Heart right ventricle (tissue), 16 donors: ENCODE results near the gene ZNF709. TPM values are rescaled to one million over a fixed set of nuclear protein-coding genes. Genes with fewer than 3 reads are reported as not detected.
A peak's percentile ranks its signal among the peaks of the same experiment; 100 is the strongest.
"Not testable (repeated sequence)": the region's sequence is repeated elsewhere in the genome, so short reads cannot be mapped to it uniquely, and the experiment has no call there.

Experiments
- ATAC-seq, 8 donors: fragments of 200-7000 bp; cut with Tn5 transposase; one replicate each; pipeline ENCODE4 v1.9.1; 2020; ENCODE audit warnings: mild to moderate bottlenecking in 8 of 8, moderate library complexity in 8 of 8, moderate number of reproducible peaks in 1 of 8
- DNase-seq, 2 donors: peaks; one replicate each; pipeline ENCODE4 v3.0.0-alpha.2; 2020
- H3K27ac ChIP-seq, 10 donors: fragments of 200-600 bp; sonication (generic) in 2 of 10; one replicate each; pipeline versions ENCODE4 v1.5.0 to v1.8.0; 2020 to 2022; ENCODE audit warnings: mild to moderate bottlenecking in 3 of 10
- H3K27me3 ChIP-seq, 7 donors: fragments of 200-600 bp; one replicate each; pipeline ENCODE4 v1.8.0; 2021 to 2022; ENCODE audit warnings: mild to moderate bottlenecking in 2 of 7
- H3K36me3 ChIP-seq, 9 donors: fragments of 200-600 bp; sonication (generic) in 1 of 9; one replicate each; pipeline versions ENCODE4 v1.5.0 to v1.8.0; 2020 to 2022; ENCODE audit warnings: mild to moderate bottlenecking in 2 of 9
- H3K4me1 ChIP-seq, 9 donors: fragments of 200-600 bp; sonication (generic) in 1 of 9; one replicate each; pipeline versions ENCODE4 v1.5.0 to v1.8.0; 2020 to 2022; ENCODE audit warnings: mild to moderate bottlenecking in 4 of 9
- H3K4me3 ChIP-seq, 10 donors: fragments of 200-600 bp; sonication (generic) in 2 of 10; one replicate each; pipeline versions ENCODE4 v1.5.0 to v1.8.0; 2020 to 2022; ENCODE audit warnings: mild to moderate bottlenecking in 7 of 10, moderate library complexity in 2 of 10
- H3K9me3 ChIP-seq, 11 donors: fragments of 200-600 bp in 10 of 11; sonication (generic) in 2 of 11; one replicate each; pipeline versions ENCODE4 v1.5.0 to v1.8.0; 2013 to 2022; ENCODE audit warnings: mild to moderate bottlenecking in 2 of 11, control low read depth in 1 of 11, moderate library complexity in 1 of 11
- WGBS, 2 donors: extraction: QIAGEN DNeasy Blood & Tissue Kit; methylation state at CpG; one replicate each; pipeline ENCODE4 v1.1.7; 2013; ENCODE audit warnings: inconsistent platforms in 1 of 2; 5-methylcytosine and 5-hydroxymethylcytosine counted together
- intact Hi-C, 10 donors: fragments of 100-400 bp; cut with DNase I; formaldehyde crosslinking; loops; one replicate each; pipeline versions ENCODE4 v1.11.1 to v1.14.2; 2022
- polyA plus RNA-seq, 2 donors: library from polyadenylated mRNA; stranded (reverse); fragments of 200-250 nt; gene quantifications; one replicate each; pipeline ENCODE4 v1.2.3, GENCODE V29; 2013
- total RNA-seq, 10 donors: library from RNA; stranded (reverse); fragmentation: NEBNext Ultra II Directional in 3 of 10; extraction: Animal tissue kit (Norgen Biotek cat#: 25700) in 3 of 10; gene quantifications; one replicate each; pipeline versions ENCODE4 v1.2.1 to v1.2.4, GENCODE V29; 2021 to 2023
- TF ChIP-seq, protein P1 (sequence below), 9 donors: fragments of 200-600 bp; sonication (generic) in 2 of 9; IDR thresholded peaks; one replicate each; pipeline versions ENCODE4 v1.5.0 to v1.8.0; 2021 to 2022; ENCODE audit warnings: antibody characterized with exemption in 9 of 9, mild to moderate bottlenecking in 5 of 9, moderate library complexity in 1 of 9
- donor health status: Arrhythmogenic right ventricular cardiomyopathy.
- donor health status: ischemic (EF 13 %, LVEDD 7.1; RV severe dilation, severe dysfunction).
- donor health status: healthy with polysubstance abuse.
- donor health status: DM: no; HTN: yes; CAD: no.
- donor health status: DM: no; HTN: no; CAD: no.
- donor health status: ischemic (EF 25% LVEDD 6.9; RV normal size, moderate dysfunction).
- donor health status: ischemic (EF 25% LVEDD 5.7; RV mildly dilated, moderate dysfunction).
- donor health status: healthy.
- donor health status: DM: yes; HTN: yes; CAD: no.
- donor health status: Ischemic cardiomyopathy.
- donor health status: ischemic (EF 35%, LVEDD 5.7; RV mildly dilated, moderate dysfunction).
- donor health status: nonischemic (EF 11% LVEDD 7.7; RV severe dilation, severe dysfunction).
- donor health status: DM: yes; HTN: yes; CAD: no.
- donor health status: PGD.
- donor health status: ischemic (EF 29% LVEDD 5.4; RV normal size, mild dysfunction).
- donor health status: nonischemic (EF 23%, LVEDD 6.1; RV moderate dilation, normal function).

The ZNF709 gene
- total and polyA plus RNA-seq, 12 donors, result 0.64 to 3.4 (median 1.9) TPM

- H3K9me3 ChIP-seq, result peaks cover 2 to 97% (median 59%) of the 10 kb centered on the region in 11 donors
- peaks cover 0 to 61% (median 35%) of the 10 kb centered on the region in 9 donors for H3K36me3 ChIP-seq
- ATAC-seq (no peak), DNase-seq (no peak)
- 76 to 96% methylated on average over 5 of the region's 5 CpGs for WGBS, 2 donors
- no peaks in the 10 kb centered on the region for H3K4me1 ChIP-seq
- TF ChIP-seq, protein P1, sequence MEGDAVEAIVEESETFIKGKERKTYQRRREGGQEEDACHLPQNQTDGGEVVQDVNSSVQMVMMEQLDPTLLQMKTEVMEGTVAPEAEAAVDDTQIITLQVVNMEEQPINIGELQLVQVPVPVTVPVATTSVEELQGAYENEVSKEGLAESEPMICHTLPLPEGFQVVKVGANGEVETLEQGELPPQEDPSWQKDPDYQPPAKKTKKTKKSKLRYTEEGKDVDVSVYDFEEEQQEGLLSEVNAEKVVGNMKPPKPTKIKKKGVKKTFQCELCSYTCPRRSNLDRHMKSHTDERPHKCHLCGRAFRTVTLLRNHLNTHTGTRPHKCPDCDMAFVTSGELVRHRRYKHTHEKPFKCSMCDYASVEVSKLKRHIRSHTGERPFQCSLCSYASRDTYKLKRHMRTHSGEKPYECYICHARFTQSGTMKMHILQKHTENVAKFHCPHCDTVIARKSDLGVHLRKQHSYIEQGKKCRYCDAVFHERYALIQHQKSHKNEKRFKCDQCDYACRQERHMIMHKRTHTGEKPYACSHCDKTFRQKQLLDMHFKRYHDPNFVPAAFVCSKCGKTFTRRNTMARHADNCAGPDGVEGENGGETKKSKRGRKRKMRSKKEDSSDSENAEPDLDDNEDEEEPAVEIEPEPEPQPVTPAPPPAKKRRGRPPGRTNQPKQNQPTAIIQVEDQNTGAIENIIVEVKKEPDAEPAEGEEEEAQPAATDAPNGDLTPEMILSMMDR (IDR thresholded peaks at IDR 0.05), result no peak
- no peaks in the 10 kb centered on the region for H3K27me3 ChIP-seq
- intact Hi-C loops, result no loop called here
- H3K27ac ChIP-seq, result no peak overlapping the region
- H3K4me3 ChIP-seq, result no peak overlapping the region
These were observed 19.4 kb downstream of the ZNF709 start for GRCh38 chr19:12465211-12465610.

- no peak overlapping the region for H3K4me3 ChIP-seq
- ATAC-seq (no peak), DNase-seq (no peak)
- WGBS, 2 donors, result 98% methylated on average over 3 of the region's 3 CpGs
- H3K4me1 ChIP-seq, result no peaks in the 10 kb centered on the region
- no peaks in the 10 kb centered on the region for H3K27me3 ChIP-seq
- TF ChIP-seq, protein P1 (IDR thresholded peaks at IDR 0.05), result no peak
- H3K36me3 ChIP-seq, result peaks cover 0 to 66% (median 35%) of the 10 kb centered on the region in 9 donors
- H3K9me3 ChIP-seq, result peaks cover 2 to 97% (median 64%) of the 10 kb centered on the region in 11 donors
- H3K27ac ChIP-seq, result no peak overlapping the region
- intact Hi-C loops, result no loop called here
These were observed 19.8 kb downstream of the ZNF709 start for GRCh38 chr19:12464769-12465168.

DNA sequence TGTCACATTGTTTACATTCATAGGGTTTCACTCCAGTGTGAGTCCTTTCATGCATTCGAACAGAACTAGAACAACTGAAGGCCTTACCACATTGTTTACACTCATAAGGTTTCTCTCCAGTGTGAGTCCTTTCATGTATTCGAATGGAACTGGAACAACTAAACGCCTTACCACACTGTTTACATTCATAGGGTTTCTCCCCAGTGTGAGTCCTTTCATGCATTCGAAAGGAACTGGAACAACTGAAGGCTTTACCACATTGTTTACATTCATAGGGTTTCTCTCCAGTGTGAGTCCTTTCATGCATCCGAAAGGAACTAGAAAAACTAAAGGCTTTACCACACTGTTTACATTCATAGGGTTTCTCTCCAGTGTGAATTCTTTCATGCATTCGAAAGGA, 20.5 kb downstream of the ZNF709 start:
- intact Hi-C loops, H3K4me3 ChIP-seq, DNase-seq: not testable (repeated sequence)

DNA sequence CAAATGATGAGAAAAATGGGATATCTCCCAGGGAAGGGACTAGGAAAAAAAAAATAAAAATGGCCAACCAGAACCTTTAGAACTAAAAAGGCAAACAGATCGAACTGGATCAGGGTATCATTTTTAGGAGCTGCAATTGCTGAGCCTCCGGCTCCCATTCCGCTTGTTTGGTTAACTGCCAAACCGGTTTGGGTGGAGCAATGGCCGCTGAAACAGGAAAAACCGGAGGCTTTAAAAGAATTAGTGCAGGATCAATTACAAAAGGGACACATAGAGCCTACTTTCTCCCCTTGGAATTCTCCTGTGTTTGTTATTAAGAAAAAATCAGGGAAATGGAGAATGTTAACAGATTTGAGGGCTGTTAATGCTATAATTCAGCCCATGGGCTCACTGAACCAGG, 31.1 kb downstream of the ZNF709 start:
- Histone ChIP-seq H3K27me3 (no peaks in the 10 kb centered on the region), H3K27ac (peak overlapping the region in 3 of 10 donors; percentile 37 to 64 (median 62)), H3K4me3 (peak overlapping the region in 1 of 10 donors; percentile 0), H3K9me3 (peaks cover 0 to 93% (median 3%) of the 10 kb centered on the region in 11 donors), H3K36me3 (peaks cover 0 to 17% (median 0%) of the 10 kb centered on the region in 9 donors), H3K4me1 (peaks cover 0 to 11% (median 0%) of the 10 kb centered on the region in 9 donors)
- TF ChIP-seq, protein P1 (IDR thresholded peaks at IDR 0.05), result no peak
- 53 to 56% methylated on average over 6 of the region's 6 CpGs for WGBS, 2 donors
- intact Hi-C loops, result no loop called here
- DNase-seq, result no peak
- ATAC-seq, result no peak

More for the DNA sequence above, 20.5 kb downstream of the ZNF709 start:
- peaks cover 0 to 72% (median 34%) of the 10 kb centered on the region in 9 donors for H3K36me3 ChIP-seq
- peaks cover 2 to 97% (median 70%) of the 10 kb centered on the region in 11 donors for H3K9me3 ChIP-seq
- H3K4me1 ChIP-seq, H3K27ac ChIP-seq, ATAC-seq, H3K27me3 ChIP-seq: not testable (repeated sequence)
- WGBS, 2 donors, result 97% methylated on average over 6 of the region's 6 CpGs

- ATAC-seq (no peak), DNase-seq (no peak)
- 77 to 96% methylated on average over 10 of the region's 10 CpGs for WGBS, 2 donors
- TF ChIP-seq, protein P1 (IDR thresholded peaks at IDR 0.05), result no peak
- H3K27me3 ChIP-seq, result no peaks in the 10 kb centered on the region
- peaks cover 0 to 7% (median 0%) of the 10 kb centered on the region in 9 donors for H3K36me3 ChIP-seq
- no peak overlapping the region for H3K27ac ChIP-seq
- no peak overlapping the region for H3K4me3 ChIP-seq
- H3K9me3 ChIP-seq, result peaks cover 0 to 86% (median 3%) of the 10 kb centered on the region in 11 donors
- intact Hi-C loops, result no loop called here
- H3K4me1 ChIP-seq, result peaks cover 0 to 11% (median 0%) of the 10 kb centered on the region in 9 donors
These were observed 33.8 kb downstream of the ZNF709 start for GRCh38 chr19:12450844-12451243.
